ENCODE measurements around the gene BAIAP2. TPM values are rescaled to one million over a fixed set of nuclear protein-coding genes. Genes with fewer than 3 reads are reported as not detected.

The BAIAP2 gene
- total and polyA plus RNA-seq, 10 of the 15 experiments (the other 5 are each of a cell fraction or from before 2014, with no cell fraction given): 0.15 to 1.2 (median 0.46) TPM; not detected in 2

DNA sequence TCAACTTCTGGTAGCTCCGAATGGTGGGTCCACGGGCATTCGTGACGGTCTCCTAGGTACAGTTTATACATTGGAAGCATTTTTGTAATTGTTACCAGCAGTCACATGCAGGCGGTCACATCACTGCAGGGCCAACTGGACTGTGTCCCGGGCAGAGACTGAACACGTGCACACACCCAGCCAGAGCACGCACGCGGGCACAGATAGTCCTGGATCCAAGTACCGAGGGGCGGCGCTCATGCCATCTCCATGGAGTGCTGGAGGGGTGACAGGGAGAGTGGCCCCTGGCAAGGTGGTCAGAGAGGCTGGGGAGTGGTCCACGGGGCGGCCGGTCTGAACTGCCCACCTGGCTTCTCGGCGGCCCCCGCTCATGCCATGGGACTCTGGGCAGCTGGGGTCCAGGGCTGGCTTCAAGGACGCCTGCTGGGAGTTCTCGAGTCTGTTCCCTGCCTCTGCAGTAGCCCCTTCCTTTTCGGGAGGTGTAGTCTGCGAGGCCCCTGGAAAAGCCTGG is 34.2 kb downstream of the BAIAP2 start (continued):
- TF ChIP-seq BCL11A (IDR thresholded peaks at IDR 0.05; ENCODE audit: low read depth, low read length): no peak

DNA sequence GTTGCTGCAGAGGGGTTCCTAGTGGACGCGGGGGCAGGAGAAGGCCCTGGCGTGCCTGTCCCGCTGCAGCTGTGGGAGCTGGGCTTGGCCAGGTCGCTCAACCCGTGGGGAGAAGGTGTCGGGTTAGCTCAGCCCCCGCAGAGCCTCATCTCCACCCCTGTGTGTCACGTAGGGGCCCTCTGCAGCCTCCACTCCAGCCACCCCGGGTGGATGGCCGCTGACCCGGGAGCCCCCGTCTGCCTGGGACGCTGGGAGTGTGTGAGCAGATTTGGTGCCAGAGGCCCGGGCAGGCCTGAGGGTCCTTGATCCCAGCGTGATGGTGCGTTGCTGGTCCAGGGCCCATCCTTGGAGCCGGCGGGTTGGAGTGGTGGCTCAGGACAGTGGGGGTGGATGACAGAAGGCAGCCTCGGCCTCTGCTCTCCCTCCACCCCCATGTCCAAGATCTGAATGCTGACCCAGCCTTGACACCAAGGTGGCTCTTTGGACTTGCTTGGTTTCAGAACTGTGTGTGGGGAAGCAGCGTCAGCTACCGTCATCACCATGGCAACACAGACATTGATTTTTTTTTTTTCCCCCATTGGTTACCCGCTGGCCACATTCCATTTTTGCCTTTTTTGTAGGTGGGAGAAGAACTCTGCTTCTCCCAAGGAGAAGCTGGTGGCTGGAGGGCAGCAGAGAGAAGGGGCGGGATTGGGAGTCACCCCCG is 35.7 kb downstream of the BAIAP2 start:
- no TSS peak for BruUV-seq (replicated peaks)
- Histone ChIP-seq H3K27me3 (replicated peaks in 1 of 2; ENCODE audit: control insufficient read depth in 2 of 2, insufficient read depth in 2 of 2, low read length in 1 of 2) (peaks cover 0 to 1% of the 10 kb centered on the region in 2 experiments; a peak in 3 of 4 replicates), H2AFZ (ENCODE audit: control insufficient read depth, low read depth, low read length) (no peak overlapping the region), H3K9me3 (replicated peaks; ENCODE audit: control insufficient read depth, insufficient read depth, low read length) (no peaks in the 10 kb centered on the region), H3K4me2 (ENCODE audit: control insufficient read depth, insufficient read depth) (no peak overlapping the region), H3K9ac (ENCODE audit: control insufficient read depth, insufficient read depth, low read length) (no peak overlapping the region), H3K36me3 (ENCODE audit: control insufficient read depth in 2 of 2, insufficient read depth in 2 of 2, low read length in 1 of 2) (no peaks in the 10 kb centered on the region), H3K4me3 (no peak overlapping the region), H3K4me1 (ENCODE audit: control insufficient read depth, insufficient read depth, low read length) (no peaks in the 10 kb centered on the region), H4K20me1 (ENCODE audit: control insufficient read depth, insufficient read depth) (no peaks in the 10 kb centered on the region), H3K79me2 (ENCODE audit: control insufficient read depth, insufficient read depth, low read length) (no peaks in the 10 kb centered on the region), H3K27ac (ENCODE audit: control insufficient read depth, insufficient read depth) (no peak overlapping the region)
- WGBS (ENCODE audit: insufficient coverage, insufficient replicate concordance, low lambda C conversion rate, missing lambda C conversion rate): 32% methylated on average over 24 of the region's 25 CpGs
- TF ChIP-seq HSF1 (IDR thresholded peaks at IDR 0.05; ENCODE audit: low read depth, low read length) (no peak), SUPT20H (IDR thresholded peaks at IDR 0.05; ENCODE audit: borderline replicate concordance, control insufficient read depth, low read depth, low read length) (no peak), BMI1 (IDR thresholded peaks at IDR 0.05; ENCODE audit: borderline replicate concordance) (0 out of 2 replicates have a peak, but pooled peaks have one; percentile 32)
- DNase-seq (ENCODE audit: low read depth, low spot score): no peak
- FAIRE-seq: no peak
- SMC1A ChIA-PET (ENCODE audit: uncharacterized antibody, unreplicated experiment): no interaction called here
- intact Hi-C loops (cut with micrococcal nuclease; ENCODE audit: unreplicated experiment): no loop called here
- CTCF ChIA-PET: no interaction called here
- RAD21 ChIA-PET (ENCODE audit: unreplicated experiment): no interaction called here
- POLR2A ChIA-PET: no interaction called here
- no peak for ATAC-seq
- in situ Hi-C loops (cut with MboI): no loop called here
